ENCODE measurements around the gene RDH12.
"Not testable (repeated sequence)": the region's sequence is repeated elsewhere in the genome, so short reads cannot be mapped to it uniquely, and the experiment has no call there.

Gene RDH12

DNA sequence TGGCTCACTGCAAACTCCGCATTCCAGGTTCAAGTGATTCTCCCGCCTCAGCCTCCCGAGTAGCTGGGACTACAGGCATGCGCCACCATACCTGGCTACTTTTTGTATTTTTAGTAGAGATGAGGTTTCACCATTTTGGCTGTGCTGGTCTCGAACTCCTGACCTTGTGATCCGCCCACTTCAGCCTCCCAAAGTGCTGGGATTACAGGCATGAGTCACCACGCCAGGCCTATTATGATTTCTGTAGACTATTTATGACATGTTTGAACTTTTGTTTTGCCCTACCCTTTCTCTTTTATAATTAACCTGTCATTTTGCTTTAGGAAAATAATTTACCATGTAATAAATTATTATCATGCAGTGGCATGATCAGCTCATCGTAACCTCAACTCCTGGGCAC is at the start of gene RDH12:
TSS of gene RDH12 (plus strand) at position 395 of the 400 bp plus-strand sequence. CDS start 20,757 bp downstream, outside the sequence.
- intact Hi-C loops (cut with DNase I): loop anchor here (10.0 kb wide), 1 partner anchor 87 kb away; the partner anchor contains the start of gene ARG2
- DNase-seq: not testable (repeated sequence)

DNA sequence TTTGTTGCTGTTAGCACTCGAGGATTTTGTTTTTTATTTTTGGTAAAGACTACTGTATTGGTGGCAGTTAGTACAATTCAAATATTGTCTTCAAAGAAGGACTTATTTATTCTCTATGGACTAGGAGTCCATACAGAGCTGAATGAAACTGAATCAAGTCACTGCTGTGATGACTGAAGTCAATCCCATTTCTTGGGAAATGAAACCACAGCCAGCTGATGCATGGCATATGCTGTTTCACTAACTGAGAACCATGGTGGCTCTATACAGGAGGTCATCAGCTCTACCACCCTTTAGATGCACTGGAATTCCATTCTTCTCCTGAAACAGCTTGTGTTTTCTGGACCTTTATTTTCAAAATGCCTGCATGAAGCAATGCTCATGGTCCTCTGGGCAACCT is 49.5 kb upstream of the RDH12 start:
- DNase-seq: no peak
- intact Hi-C loops (cut with DNase I): no loop called here

GRCh38 chr14:67653651-67654280 is 47.9 kb upstream of the RDH12 start:
- DNase-seq: no peak
- intact Hi-C loops (cut with DNase I): no loop called here

GRCh38 chr14:67663633-67664032 is 38.1 kb upstream of the RDH12 start:
- intact Hi-C loops (cut with DNase I): no loop called here
- no peak for DNase-seq

DNA sequence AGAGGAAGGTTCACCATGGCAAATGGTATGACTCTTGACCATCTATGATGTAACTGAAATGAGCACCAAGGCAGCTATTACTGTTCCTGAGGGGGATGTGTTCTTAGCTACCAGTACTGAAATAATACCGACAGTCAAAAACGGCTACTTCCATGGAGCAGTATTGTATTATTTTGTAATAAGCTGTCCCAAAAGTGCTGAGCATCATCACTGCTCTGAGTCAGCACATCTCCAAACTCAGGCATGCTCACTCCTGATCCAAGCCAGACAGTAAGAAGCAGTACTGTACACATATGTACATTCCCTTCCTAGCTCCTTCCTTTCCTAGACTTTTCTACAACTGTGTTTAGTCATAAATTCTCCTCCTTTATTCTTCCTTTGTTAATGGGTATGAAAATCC is 35.8 kb upstream of the RDH12 start:
- DNase-seq: no peak
- intact Hi-C loops (cut with DNase I): loop anchor here (2.0 to 5.0 kb wide), 2 partner anchors 47 to 149 kb away; partner anchors contain the start of gene ARG2

DNA sequence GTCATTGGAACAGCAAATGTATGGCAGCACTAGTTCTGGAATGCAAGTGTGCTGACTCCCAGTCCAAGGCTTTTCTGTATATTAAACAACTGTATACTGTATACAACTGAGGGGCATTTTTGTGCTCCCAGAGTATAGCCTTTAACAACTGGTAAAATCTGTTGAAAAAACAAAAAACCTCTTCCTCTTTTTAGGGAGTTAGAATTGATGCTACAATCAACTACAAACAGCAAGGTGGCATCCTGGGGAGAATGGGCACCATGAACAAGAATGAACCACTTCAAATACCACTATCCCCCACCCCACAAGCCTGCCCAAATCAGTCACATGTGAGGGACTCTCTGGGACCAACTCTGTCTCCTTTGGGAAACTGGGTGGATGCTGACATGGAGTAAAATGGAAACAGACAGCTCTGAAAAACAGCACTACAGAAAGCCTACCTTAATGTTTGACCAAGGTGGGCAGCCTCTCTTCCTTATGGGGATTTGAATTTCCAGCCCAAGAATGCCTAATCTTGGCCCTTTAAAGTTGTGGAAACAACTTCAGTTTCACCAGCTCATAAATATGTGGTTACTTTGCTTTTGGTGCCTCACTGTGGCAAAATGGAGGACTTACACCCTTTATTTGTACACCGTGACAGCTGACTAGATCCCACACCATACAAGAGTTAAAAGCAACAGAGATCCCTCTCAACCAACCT is 34.8 kb upstream of the RDH12 start:
- intact Hi-C loops (cut with DNase I): loop anchor here (2.0 to 5.0 kb wide), 2 partner anchors 48 to 150 kb away; partner anchors contain the start of gene ARG2
- DNase-seq: peak in 1 of 10 donors; percentile 12

- intact Hi-C loops (cut with DNase I): loop anchor here (5.0 kb wide), 1 partner anchor 151 kb away; no protein-coding TSS in a partner anchor
- DNase-seq: no peak
Observed at GRCh38 chr14:67668559-67668958, 33.1 kb upstream of the RDH12 start.

DNA sequence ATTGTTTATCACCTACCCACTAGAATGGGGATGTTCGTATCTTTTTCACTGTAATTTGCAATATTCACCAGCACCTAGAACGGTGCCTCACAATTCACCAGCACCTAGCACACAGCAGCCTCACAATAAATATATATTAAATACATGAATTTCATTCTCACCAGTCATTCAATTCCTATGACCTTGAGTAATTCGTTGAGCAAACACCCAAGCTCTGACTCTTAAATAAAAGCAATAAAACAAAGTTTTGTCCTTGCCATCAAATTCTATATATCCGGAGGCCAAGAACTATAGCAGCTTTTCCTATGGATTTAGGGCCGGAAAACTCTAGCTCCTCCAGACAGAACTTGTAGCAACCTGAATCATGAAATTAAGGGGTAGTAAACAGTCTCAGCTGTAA is 28.2 kb upstream of the RDH12 start:
- DNase-seq: no peak
- intact Hi-C loops (cut with DNase I): loop anchor here (5.0 kb wide), 1 partner anchor 141 kb away; the partner anchor contains the start of gene PLEKHH1

DNA sequence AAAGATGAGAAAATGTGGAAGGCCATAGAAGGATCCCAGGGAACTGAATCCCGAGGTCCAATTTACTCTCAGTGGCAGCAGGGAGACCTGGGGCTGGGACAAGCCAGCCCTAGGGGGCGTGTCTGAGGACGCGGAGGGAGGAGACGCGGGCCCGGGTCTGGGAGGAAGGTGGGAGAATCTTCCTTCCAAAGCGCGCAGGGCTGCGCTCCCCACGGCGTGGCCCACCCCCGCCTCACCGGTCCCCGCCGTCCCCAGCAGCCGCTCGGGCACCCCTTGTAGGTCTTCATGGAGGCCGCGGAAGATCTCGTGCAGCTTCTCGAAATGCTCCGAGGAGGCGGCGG is 27.6 kb upstream of the RDH12 start:
- intact Hi-C loops (cut with DNase I): loop anchor here (2.0 to 5.0 kb wide), 2 partner anchors 21 to 142 kb away; partner anchors contain the start of genes PLEKHH1 and RDH11
- DNase-seq: peak; percentile 36 to 94 (median 64)

DNA sequence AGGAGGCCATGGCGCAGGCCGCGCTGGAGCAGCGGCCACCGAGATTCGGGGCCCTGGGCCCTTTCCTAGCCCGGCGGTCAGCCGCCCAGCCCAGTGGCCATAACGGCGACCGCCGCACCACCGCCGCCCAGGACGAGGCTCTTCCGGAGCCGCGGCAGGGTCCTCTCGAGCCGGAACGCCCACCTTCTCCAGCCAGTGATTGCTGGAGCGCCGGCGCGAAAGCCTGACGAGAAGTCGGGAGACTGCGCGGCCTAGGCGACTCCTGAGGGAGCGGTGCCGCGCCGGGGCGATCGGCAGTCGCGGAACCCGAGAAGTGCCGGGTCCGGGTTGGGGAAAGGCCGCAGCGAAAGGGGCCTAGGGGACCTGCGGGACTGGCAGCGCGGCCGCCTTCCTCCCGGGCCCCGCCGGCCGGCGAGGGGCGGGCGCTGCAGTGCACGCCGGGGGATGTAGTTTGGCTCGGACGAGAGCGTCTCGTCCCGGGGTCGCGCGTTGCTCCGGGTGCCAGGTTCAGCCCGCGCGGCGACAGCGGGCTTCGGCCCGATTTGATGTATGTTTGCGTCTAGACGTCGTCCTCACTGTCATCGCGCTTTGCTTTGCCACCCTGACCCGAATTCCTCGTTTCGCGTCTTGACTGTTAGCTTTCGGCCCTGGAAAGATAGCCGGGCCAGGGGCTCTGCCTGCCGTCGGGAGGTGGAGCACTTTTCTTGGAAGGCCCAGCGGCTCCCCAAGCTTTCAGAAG is 27.0 kb upstream of the RDH12 start, which contains the start of gene VTI1B:
TSS of gene VTI1B (minus strand) at position 153 of the 739 bp plus-strand sequence. CDS start at position 10, 143 bp downstream.
- intact Hi-C loops (cut with DNase I): loop anchor here (2.0 to 5.0 kb wide), 2 partner anchors 20 to 142 kb away; partner anchors contain the start of genes PLEKHH1 and RDH11
- DNase-seq: peak; percentile 73 to 96 (median 78)

GRCh38 chr14:67675219-67675582 is 26.5 kb upstream of the RDH12 start:
- DNase-seq: no peak
- intact Hi-C loops (cut with DNase I): loop anchor here (2.0 kb wide), 1 partner anchor 20 kb away; the partner anchor contains the start of gene RDH11

DNA sequence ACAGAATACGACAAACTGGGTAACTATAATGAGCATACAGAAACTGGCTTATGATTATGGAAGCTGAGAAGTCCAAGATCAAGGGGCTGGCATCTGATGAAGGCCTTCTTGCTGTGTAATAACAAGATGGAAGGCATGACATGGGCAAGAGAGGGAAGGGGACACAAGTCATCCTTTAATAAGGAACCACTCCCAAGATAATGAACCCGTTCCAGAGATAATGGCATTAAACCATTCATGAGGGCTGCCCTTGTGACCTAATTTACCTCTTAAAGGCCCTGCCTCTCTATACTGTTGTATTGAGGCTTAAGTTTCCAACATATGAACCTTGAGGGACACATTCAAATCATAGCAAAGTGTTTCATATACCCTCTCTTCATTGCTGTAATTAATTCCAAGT is 22.7 kb upstream of the RDH12 start:
- intact Hi-C loops (cut with DNase I): no loop called here
- no peak for DNase-seq

DNA sequence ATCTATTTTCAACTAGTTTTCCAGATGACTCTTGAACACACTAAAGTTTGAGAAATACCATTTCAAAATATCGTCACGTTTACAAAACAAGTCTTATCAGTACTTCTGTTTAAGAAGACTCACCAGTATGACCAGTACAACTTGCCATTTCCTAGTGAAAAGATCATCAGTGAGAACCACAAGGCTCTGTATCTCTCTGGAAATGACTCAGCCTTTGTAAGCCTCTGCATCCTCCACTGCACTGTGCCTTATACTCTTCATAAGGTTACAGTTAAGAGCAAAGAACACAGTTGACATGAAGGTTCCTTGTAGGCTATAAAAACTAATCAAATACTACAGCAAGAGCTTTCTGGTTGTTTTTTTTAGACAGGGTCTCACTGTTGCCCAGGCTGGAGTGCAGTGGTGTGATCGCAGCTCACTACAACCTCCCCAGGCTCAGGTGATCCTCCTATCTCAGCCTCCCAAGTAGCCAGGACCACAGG is 21.5 kb upstream of the RDH12 start:
- intact Hi-C loops (cut with DNase I): no loop called here
- DNase-seq: no peak

DNA sequence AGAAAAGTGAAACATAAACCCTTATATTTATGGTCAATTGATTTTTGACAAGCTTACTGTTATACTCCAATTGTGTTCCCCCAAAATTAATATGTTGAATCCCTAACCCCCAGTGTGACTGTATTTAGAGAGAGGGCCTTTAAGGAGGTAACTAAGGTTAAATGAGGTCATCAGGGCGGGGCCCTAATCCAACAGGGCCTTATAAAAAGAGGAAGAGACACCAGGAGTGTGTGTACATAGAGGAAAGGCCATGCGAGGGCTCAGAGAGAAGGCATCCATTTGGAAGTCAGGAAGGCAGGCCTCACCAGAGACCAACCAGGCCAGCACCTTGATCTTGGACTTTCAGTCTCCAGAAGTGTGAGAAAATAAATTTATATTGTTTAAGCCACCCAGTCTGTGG is 20.7 kb upstream of the RDH12 start:
- intact Hi-C loops (cut with DNase I): no loop called here
- no peak for DNase-seq

- no peak for DNase-seq
- intact Hi-C loops (cut with DNase I): no loop called here
Observed at GRCh38 chr14:67683842-67684241, 17.8 kb upstream of the RDH12 start.

- intact Hi-C loops (cut with DNase I): loop anchor here (10.0 kb wide), 1 partner anchor 325 kb away; the partner anchor contains the start of gene EIF2S1
- DNase-seq: no peak
Observed at GRCh38 chr14:67690011-67690410, 11.7 kb upstream of the RDH12 start.

- intact Hi-C loops (cut with DNase I): loop anchor here (2.0 to 10.0 kb wide), 2 partner anchors 20 to 330 kb away; partner anchors contain the start of genes EIF2S1 and VTI1B
- DNase-seq: peak; percentile 14 to 94 (median 53)
Observed at GRCh38 chr14:67694791-67695393, 6.8 kb upstream of the RDH12 start.

- intact Hi-C loops (cut with DNase I): loop anchor here (2.0 to 10.0 kb wide), 2 partner anchors 21 to 331 kb away; partner anchors contain the start of genes EIF2S1 and VTI1B
- peak; percentile 82 to 98 (median 90) for DNase-seq
Observed at GRCh38 chr14:67695394-67695949, 6.2 kb upstream of the RDH12 start, which contains the start of gene RDH11. Gene RDH11 (minus strand): TSS chr14:67695764. CDS start chr14:67695703, 61 bp downstream.

GRCh38 chr14:67697006-67697405 is 4.7 kb upstream of the RDH12 start:
- intact Hi-C loops (cut with DNase I): loop anchor here (10.0 kb wide), 1 partner anchor 332 kb away; the partner anchor contains the start of gene EIF2S1
- no peak for DNase-seq

Measured in posterior cingulate gyrus (tissue), 11 donors.